Measurements from ENCODE around the gene SLC4A5. TPM values are rescaled to one million over a fixed set of nuclear protein-coding genes. Genes with fewer than 3 reads are reported as not detected.
"Not testable (repeated sequence)": the region's sequence is repeated elsewhere in the genome, so short reads cannot be mapped to it uniquely, and the experiment has no call there.

SLC4A5 gene
- total RNA-seq, 1 donor from 2014 or later: 0.93 TPM

DNA sequence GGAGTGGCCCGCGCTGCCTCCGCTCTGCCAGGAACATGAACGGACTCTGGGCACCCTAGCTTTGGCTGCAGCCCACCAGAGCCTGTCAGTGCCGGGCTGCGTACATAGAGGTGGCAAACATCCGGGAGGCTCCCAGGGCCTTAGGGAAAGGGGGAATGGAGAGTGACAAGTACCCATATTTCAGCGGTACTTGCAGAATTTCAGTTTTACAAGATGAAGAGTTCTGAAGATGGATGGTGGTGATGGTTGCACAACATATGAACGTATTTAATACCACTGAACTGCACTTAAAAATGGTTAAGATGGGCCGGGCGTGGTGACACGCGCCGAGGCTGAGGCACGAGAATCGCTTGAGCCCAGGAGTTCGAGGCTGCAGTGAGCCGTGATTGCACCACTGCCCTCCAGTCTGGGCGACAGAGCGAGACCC is 143.9 kb downstream of the SLC4A5 start:
- no peak for DNase-seq

DNA sequence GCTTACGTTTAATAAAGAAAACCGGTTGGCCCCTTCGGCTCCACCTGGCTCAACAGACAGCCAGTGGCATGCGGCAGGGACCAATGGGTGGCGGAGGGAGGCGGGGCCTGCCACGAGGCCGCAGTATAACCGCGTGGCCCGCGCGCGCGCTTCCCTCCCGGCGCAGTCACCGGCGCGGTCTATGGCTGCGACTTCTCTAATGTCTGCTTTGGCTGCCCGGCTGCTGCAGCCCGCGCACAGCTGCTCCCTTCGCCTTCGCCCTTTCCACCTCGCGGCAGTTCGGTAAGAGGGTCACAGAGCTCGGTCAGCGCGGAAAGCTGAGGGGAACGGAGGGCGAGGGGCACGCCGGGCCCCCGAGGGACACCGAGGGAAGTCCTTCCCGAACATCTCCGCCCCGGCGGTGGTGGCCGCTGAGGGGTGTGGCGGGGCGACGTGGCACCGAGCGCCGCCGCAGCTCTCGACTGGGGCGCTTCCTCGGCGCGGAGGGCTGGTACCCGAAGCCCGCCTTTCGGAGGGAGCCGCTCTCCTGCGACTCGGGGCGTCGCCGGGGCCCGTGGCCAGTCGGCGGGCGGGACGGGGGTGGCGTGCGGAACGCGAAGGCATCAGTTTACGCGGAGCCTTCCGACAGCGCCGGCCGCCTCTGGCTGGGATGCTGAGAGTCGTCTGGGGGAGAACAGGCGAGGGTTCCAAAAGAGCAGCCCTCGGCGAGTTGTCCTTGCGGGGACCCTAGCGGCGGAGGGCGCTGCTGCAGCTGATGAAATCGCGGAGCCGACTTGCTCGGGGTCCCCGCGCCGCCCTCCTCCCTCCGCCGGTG is 144.5 kb downstream of the SLC4A5 start, which contains the start of gene MTHFD2:
MTHFD2 (plus strand) TSS at position 155 of the 814 bp plus-strand sequence; CDS start at position 182, 27 bp downstream.
- Mint-ChIP-seq H3K4me3 (peak within 1 kb of the TSS; percentile 96), H3K27me3 (no peaks in the 10 kb centered on the region), H3K9me3 (no peaks in the 10 kb centered on the region), H3K36me3 (ENCODE audit: low read depth) (peaks cover 40% of the 10 kb centered on the region), H3K4me1 (peaks cover 38% of the 10 kb centered on the region), H3K27ac (peak within 1 kb of the TSS; percentile 100)
- peak; percentile 98 for DNase-seq
- intact Hi-C loops (cut with micrococcal nuclease): loop anchor here (1.0 to 5.0 kb wide), 9 partner anchors 8 to 964 kb away; partner anchors contain the start of genes BOLA3, CCT7, DGUOK and INO80B

More for the DNA sequence above, 143.9 kb downstream of the SLC4A5 start:
- no peaks in the 10 kb centered on the region for H3K27me3 Mint-ChIP-seq
- H3K9me3 Mint-ChIP-seq: no peaks in the 10 kb centered on the region
- H3K36me3 Mint-ChIP-seq (ENCODE audit: low read depth): peaks cover 45% of the 10 kb centered on the region
- H3K4me1 Mint-ChIP-seq: peaks cover 44% of the 10 kb centered on the region
- intact Hi-C loops (cut with micrococcal nuclease): loop anchor here (2.0 to 5.0 kb wide), 5 partner anchors 196 to 964 kb away; partner anchors contain the start of genes CCT7, DGUOK and INO80B
- H3K4me3 Mint-ChIP-seq: peak overlapping the region; percentile 96
- H3K27ac Mint-ChIP-seq: peak overlapping the region; percentile 100

DNA sequence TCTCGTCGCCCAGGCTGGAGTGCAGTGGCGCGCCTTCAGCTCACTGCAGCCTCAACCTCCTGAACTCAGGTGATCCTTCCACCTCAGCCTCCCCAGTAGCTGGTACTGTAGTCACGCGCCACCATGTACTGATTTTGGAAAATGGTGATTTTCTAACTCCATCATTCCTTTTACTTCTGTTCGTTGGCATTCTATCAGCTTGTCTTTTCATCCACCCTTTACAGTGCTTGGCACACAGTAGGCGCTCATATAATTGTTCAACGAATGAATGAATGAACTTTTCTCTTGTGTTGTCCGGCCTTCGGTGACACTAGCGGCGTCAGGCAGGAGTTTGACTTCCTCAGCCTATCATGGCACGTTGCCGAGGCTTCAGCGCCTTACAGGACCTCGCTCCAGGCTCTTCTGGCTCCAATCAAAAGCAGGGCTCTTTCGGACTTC is 145.2 kb downstream of the SLC4A5 start:
- Mint-ChIP-seq H3K36me3 (ENCODE audit: low read depth) (peaks cover 34% of the 10 kb centered on the region), H3K4me3 (peak overlapping the region; percentile 96), H3K27me3 (no peaks in the 10 kb centered on the region), H3K27ac (peak overlapping the region; percentile 100), H3K4me1 (peaks cover 34% of the 10 kb centered on the region), H3K9me3 (no peaks in the 10 kb centered on the region)
- intact Hi-C loops (cut with micrococcal nuclease): loop anchor here (1.0 to 5.0 kb wide), 9 partner anchors 8 to 963 kb away; partner anchors contain the start of genes BOLA3, CCT7, DGUOK and INO80B
- DNase-seq: no peak

DNA sequence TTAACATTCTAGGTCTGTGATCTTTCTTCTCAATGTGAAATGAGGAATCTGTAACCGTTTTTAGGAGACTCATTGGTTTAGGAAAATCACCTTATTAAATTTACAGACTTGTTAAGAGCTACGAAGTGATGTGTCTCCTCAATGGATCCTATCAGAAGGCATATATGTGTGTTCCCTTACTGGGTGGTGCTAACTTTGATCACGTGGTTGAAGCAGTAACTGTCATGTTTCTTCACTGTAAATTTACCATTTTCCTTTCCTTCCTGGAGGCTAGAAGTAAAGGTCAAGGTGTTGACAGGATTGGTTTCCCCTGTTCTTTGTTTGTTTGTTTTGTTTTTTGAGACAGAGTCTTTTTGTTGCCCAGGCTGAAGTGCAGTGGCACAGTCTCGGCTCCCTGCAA is 146.2 kb downstream of the SLC4A5 start:
- DNase-seq: no peak
- peaks cover 28% of the 10 kb centered on the region for H3K36me3 Mint-ChIP-seq (ENCODE audit: low read depth)
- H3K4me3 Mint-ChIP-seq: no peak overlapping the region
- H3K4me1 Mint-ChIP-seq: peaks cover 36% of the 10 kb centered on the region
- H3K27ac Mint-ChIP-seq: peak overlapping the region; percentile 59
- intact Hi-C loops (cut with micrococcal nuclease): loop anchor here (5.0 kb wide), 1 partner anchor 270 kb away; the partner anchor contains the start of gene DGUOK
- H3K27me3 Mint-ChIP-seq: no peaks in the 10 kb centered on the region
- no peaks in the 10 kb centered on the region for H3K9me3 Mint-ChIP-seq

DNA sequence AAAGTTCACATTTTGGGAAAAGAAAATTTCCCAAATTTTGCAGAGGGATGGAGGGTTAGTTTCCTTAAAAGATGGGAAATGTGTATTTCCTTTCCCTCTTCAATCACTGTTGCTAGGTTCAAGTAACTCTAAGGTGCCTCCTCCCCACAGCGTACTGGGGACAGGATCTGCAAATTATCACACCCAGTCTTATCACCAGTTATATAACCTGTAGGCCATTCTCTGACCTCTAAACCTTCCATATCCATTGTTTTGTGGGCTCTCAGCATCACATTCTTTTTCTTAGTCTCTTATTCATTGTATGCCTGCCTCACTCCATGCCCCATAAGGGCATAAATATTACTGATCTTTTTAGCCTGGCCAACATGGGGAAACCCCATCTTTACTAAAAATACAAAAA is 148.4 kb downstream of the SLC4A5 start:
- Mint-ChIP-seq H3K4me3 (no peak overlapping the region), H3K27me3 (no peaks in the 10 kb centered on the region), H3K9me3 (no peaks in the 10 kb centered on the region), H3K27ac (no peak overlapping the region), H3K4me1 (peaks cover 23% of the 10 kb centered on the region), H3K36me3 (ENCODE audit: low read depth) (peaks cover 11% of the 10 kb centered on the region)
- intact Hi-C loops (cut with micrococcal nuclease): loop anchor here (5.0 kb wide), 1 partner anchor 267 kb away; the partner anchor contains the start of gene DGUOK
- no peak for DNase-seq

DNA sequence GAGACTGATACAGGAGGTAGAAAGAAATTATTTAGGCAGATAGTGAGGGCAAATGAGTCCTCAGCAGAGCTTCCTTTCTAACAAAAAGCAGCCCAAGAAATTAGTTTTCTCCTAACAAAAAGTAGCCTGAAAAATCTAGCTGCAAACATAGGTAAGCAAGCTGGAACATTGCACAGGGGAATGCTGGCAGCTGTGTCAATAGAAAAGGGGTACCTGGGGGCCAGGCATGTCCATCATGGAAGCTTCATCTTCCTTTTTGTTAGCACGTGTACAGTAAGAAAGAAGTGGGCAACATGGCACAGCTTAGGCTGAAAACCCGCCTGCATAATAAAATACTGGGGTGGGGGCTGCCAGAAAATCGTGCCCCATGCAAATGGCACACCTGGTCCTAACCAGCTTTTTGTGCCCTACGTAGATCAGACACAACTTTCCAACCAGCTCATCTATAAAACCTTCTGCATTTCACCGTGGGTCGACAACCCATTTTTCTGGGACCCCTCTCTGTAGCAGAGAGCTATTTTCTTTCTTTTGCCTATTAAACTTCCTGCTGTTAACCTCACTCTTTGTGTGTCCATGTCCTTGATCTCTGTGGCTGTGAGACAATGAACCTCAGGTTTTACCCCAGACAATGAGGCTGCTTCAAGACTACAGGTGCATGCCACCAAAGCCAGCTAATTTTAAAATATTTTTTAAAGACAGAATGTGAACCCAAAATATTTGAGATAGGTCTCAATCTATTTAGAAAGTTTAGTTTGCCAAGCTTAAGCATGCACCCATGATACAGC is 151.4 kb downstream of the SLC4A5 start:
- H3K9me3 Mint-ChIP-seq: no peaks in the 10 kb centered on the region
- no peak overlapping the region for H3K4me3 Mint-ChIP-seq
- no peaks in the 10 kb centered on the region for H3K36me3 Mint-ChIP-seq (ENCODE audit: low read depth)
- H3K27ac Mint-ChIP-seq: no peak overlapping the region
- H3K27me3 Mint-ChIP-seq: no peaks in the 10 kb centered on the region
- no peak for DNase-seq
- peaks cover 19% of the 10 kb centered on the region for H3K4me1 Mint-ChIP-seq
- intact Hi-C loops (cut with micrococcal nuclease): no loop called here

DNA sequence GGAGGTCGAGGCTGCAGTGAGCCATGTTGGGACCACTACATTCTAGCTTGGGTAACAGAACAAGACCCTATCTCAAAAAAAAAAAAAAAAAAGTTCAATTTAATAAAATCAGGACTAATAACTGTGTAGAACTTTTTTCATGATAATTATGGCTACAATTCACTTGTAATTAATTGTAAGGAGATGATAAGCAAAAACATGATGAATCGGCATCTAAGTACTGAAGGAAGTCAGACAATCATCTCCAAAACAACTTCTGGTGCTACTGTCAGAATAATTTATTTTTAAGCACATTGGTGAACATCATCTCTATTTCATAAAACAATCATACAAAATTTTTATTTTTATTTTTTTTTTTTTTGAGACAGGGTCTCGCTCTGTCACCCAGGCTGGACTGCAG is 154.5 kb downstream of the SLC4A5 start:
- Mint-ChIP-seq H3K9me3 (peaks cover 5% of the 10 kb centered on the region), H3K27ac (no peak overlapping the region), H3K4me1 (peaks cover 40% of the 10 kb centered on the region), H3K4me3 (no peak overlapping the region), H3K36me3 (ENCODE audit: low read depth) (no peaks in the 10 kb centered on the region), H3K27me3 (no peaks in the 10 kb centered on the region)
- intact Hi-C loops (cut with micrococcal nuclease): no loop called here
- DNase-seq: no peak

DNA sequence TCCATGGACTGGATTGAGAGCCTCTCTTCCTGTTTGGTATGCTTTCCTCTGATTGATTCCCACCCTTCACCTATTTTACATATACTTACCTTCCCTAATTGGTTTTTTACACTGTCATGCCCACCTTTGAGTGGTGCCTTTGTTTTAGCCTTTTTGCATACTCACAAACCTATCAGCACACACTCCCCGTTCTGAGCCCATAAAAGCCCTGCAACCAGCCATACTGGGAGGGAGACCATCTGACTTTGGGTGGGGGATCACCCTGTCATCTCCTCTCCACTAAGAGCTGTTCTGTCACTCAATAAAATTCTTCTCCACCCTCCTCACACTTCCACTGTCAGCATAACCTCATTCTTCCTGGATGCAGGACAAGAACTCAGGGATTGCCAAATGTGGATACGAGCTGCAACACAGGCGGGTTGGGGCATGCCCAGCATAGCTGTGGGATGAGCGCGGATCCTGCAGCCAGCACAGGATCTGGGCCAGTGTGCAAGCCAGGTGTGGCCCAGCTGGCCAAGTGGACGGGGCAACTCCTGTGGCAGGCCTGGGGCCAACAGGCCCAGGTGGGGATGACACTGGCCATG is 155.1 kb downstream of the SLC4A5 start:
- Mint-ChIP-seq H3K4me1 (peaks cover 40% of the 10 kb centered on the region), H3K27me3 (no peaks in the 10 kb centered on the region)

DNA sequence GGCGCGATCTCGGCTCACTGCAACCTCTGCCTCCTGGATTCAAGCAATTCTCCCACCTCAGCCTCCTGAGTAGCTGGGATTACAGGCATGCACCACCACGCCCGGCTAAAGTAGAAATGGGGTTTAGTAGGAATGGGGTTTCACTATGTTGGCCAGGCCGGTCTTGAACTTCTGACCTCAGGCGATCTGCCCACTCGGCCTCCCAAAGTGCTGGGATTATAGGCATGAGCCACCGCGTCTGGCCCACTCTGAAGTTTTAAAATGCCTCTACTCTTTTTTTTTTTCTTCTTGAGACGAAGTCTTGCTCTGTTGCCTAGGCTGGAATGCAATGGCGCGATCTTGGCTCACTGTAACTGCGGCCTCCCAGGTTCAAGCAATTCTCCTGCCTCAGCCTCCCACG is 156.5 kb downstream of the SLC4A5 start:
- Mint-ChIP-seq H3K27ac (peak overlapping the region; percentile 93), H3K4me1 (peaks cover 37% of the 10 kb centered on the region), H3K4me3 (peak overlapping the region; percentile 67)
- H3K27me3 Mint-ChIP-seq; DNase-seq; H3K36me3 Mint-ChIP-seq (ENCODE audit: low read depth); H3K9me3 Mint-ChIP-seq: not testable (repeated sequence)
- intact Hi-C loops (cut with micrococcal nuclease): loop anchor here (1.0 kb wide), 1 partner anchor 12 kb away; the partner anchor contains the start of gene MTHFD2

More for the DNA sequence above, 155.1 kb downstream of the SLC4A5 start:
- DNase-seq: no peak
- peak overlapping the region; percentile 66 for H3K27ac Mint-ChIP-seq
- no peak overlapping the region for H3K4me3 Mint-ChIP-seq
- intact Hi-C loops (cut with micrococcal nuclease): no loop called here
- H3K9me3 Mint-ChIP-seq: peaks cover 5% of the 10 kb centered on the region
- no peaks in the 10 kb centered on the region for H3K36me3 Mint-ChIP-seq (ENCODE audit: low read depth)

DNA sequence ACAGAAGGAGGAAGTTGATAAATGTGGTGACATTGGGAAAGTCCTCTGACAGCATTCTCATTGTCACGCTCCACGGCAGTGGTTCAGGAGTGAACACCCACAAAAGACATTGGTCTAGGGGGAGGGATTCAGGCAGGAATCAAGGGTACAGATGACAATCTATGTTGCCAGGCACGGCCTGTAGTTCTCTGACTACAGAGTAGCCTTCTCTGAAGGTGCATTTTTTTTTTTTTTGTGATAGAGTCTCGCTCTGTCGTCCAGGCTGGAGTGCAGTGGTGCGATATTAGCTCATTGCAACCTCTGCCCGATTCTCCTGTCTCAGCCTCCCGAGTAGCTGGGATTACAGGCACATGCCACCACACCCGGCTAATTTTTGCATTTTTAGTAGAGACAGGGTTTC is 157.2 kb downstream of the SLC4A5 start:
- intact Hi-C loops (cut with micrococcal nuclease): loop anchor here (1.0 kb wide), 1 partner anchor 12 kb away; the partner anchor contains the start of gene MTHFD2
- H3K9me3 Mint-ChIP-seq: peaks cover 5% of the 10 kb centered on the region
- H3K4me3 Mint-ChIP-seq: peak overlapping the region; percentile 67
- peak overlapping the region; percentile 93 for H3K27ac Mint-ChIP-seq
- H3K4me1 Mint-ChIP-seq: peaks cover 40% of the 10 kb centered on the region
- peak; percentile 90 for DNase-seq
- no peaks in the 10 kb centered on the region for H3K27me3 Mint-ChIP-seq
- no peaks in the 10 kb centered on the region for H3K36me3 Mint-ChIP-seq (ENCODE audit: low read depth)

DNA sequence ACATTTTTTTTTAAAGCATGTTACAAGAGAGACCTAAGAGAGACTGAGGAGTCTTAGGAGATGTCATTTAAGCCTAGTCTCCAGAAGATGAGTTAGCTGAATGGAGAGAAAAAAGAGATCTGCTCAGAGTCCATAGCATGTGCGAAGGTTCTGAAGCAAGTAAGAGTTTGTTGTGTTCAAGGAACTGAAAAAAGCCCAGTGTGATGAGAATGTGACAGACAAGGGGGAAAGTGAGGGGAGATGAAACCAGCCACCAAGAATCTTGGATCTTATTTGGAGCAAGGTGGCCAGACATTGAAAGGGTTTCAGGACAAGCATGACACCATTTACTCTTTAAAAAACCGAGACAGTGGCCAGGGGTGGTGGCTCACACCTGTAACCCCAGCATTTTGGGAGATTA is 159.3 kb downstream of the SLC4A5 start:
- Mint-ChIP-seq H3K27ac (peak overlapping the region; percentile 48), H3K9me3 (peaks cover 5% of the 10 kb centered on the region), H3K4me3 (no peak overlapping the region), H3K27me3 (no peaks in the 10 kb centered on the region), H3K36me3 (ENCODE audit: low read depth) (no peaks in the 10 kb centered on the region), H3K4me1 (peaks cover 42% of the 10 kb centered on the region)
- DNase-seq: peak; percentile 53
- intact Hi-C loops (cut with micrococcal nuclease): no loop called here

DNA sequence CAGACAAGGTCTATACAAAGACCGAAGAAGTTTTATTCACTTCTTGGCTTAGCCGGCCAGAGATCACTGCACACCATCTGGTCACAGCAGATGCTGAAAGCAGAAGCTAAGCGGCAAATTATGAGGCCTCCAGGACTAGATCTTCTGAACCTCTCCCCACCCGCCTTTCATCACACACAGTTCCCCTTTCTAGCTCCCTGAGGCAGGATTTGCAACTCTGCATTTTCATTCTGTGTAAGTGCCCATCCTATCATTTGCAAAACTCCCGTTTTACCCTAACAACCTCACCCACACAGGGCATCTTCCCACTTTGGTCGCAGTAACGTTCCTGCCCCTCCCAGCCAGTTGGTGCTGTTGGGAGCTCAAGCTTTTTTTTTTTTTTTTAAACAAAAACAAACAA is 161.5 kb downstream of the SLC4A5 start:
- Mint-ChIP-seq H3K4me3 (peak overlapping the region; percentile 54), H3K4me1 (peaks cover 43% of the 10 kb centered on the region), H3K27me3 (no peaks in the 10 kb centered on the region), H3K36me3 (ENCODE audit: low read depth) (peaks cover 6% of the 10 kb centered on the region), H3K27ac (peak overlapping the region; percentile 86), H3K9me3 (peaks cover 5% of the 10 kb centered on the region)
- peak; percentile 64 for DNase-seq
- intact Hi-C loops (cut with micrococcal nuclease): no loop called here

All from activated CD4-positive, alpha-beta T cell treated with anti-CD3 and anti-CD28 coated beads, Interleukin-2, amount 10 ng/mL, durations not matched to agents 24 days and 14 days (primary cell).